HCT116 (cell line): ENCODE results near the gene LPAR3. TPM values are rescaled to one million over a fixed set of nuclear protein-coding genes. Genes with fewer than 3 reads are reported as not detected.

ENCODE experiments used
- ATAC-seq: fragments of 200-7000 bp; cut with Tn5 transposase; 2 replicates; pipeline ENCODE4 v1.9.1; 2020; ENCODE audit warnings: mild to moderate bottlenecking, moderate library complexity
- BruUV-seq: library from RNA; stranded (reverse); fragments of 400-500 nt; replicated peaks from 2 replicates; lab custom pipeline; 2021; lab: Mats Ljungman, UMichigan
- CTCF ChIA-PET: fragments of 300-600 bp; sonication (Branson Sonifier 250); formaldehyde crosslinking; loops from one replicate; lab custom pipeline; 2021; ENCODE audit warnings: antibody characterized with exemption; lab: Charles Lee
- POLR2A ChIA-PET: fragments of 300-600, 350-600 bp; sonication (Branson Sonifier 250); formaldehyde crosslinking; loops from one replicate; lab custom pipeline; 2021; ENCODE audit warnings: antibody characterized with exemption; lab: Charles Lee
- RAD21 ChIA-PET, 2 experiments: fragments of 300-600 bp; sonication (Branson Sonifier 250); formaldehyde crosslinking; loops; one replicate each; lab custom pipeline; 2023; ENCODE audit warnings: low total read pairs in 2 of 2; ENCODE audit not compliant: uncharacterized antibody in 2 of 2, unreplicated experiment in 2 of 2, low non-redundant PET in 1 of 2; lab: Charles Lee
- DNase-seq: peaks from one replicate; pipeline ENCODE4 v3.0.0-alpha.2; 2010; ENCODE audit warnings: low read depth, low spot score
- H2AFZ ChIP-seq: fragments of 200-600 bp; shearing (Covaris generic), sonication (generic); 2 replicates; pipeline ENCODE4 v1.6.1; 2017; ENCODE audit warnings: low read depth, mixed run types, mixed read lengths, antibody characterized with exemption, low read length; ENCODE audit not compliant: poor library complexity, severe bottlenecking
- H3K27ac ChIP-seq: 2 replicates; pipeline ENCODE4 v1.5.1; 2012; ENCODE audit warnings: low read depth, low read length
- H3K27me3 ChIP-seq: fragments of 200-600 bp; sonication (generic); 2 replicates; pipeline ENCODE4 v1.6.1; 2016; ENCODE audit warnings: mixed run types, low read length, mixed read lengths; ENCODE audit not compliant: insufficient read depth
- H3K36me3 ChIP-seq, 2 experiments: fragments of 200-500 bp in 1 of 2; fragments of 200-600 bp in 1 of 2; sonication (Bioruptor generic) in 1 of 2; sonication (generic) in 1 of 2; 2 replicates each; pipeline versions ENCODE4 v1.5.1 to v1.6.1; 2014 to 2016; ENCODE audit warnings: low read length in 2 of 2, inconsistent platforms in 1 of 2, mixed read lengths in 1 of 2, mixed run types in 1 of 2; ENCODE audit not compliant: insufficient read depth in 2 of 2, control insufficient read depth in 1 of 2
- H3K4me1 ChIP-seq, 2 experiments: fragments of 200-600 bp in 1 of 2; sonication (generic) in 1 of 2; 2 replicates each; pipeline versions ENCODE4 v1.5.1 to v1.6.1; 2012 to 2017; ENCODE audit warnings: low read length in 2 of 2, inconsistent platforms in 1 of 2, mild to moderate bottlenecking in 1 of 2, mixed read lengths in 1 of 2, mixed run types in 1 of 2, moderate library complexity in 1 of 2; ENCODE audit not compliant: insufficient read depth in 2 of 2, control insufficient read depth in 1 of 2
- H3K4me2 ChIP-seq: fragments of 200-600 bp; sonication (generic); 2 replicates; pipeline ENCODE4 v1.6.1; 2017; ENCODE audit warnings: mixed run types, low read length, mixed read lengths
- H3K4me3 ChIP-seq, 2 experiments: fragments of 200-600 bp in 1 of 2; sonication (generic) in 1 of 2; replicated peaks in 1 of 2; 2 replicates each; pipeline ENCODE4 v1.5.1; 2011 to 2016; ENCODE audit warnings: low read length in 2 of 2, control low read depth in 1 of 2, low read depth in 1 of 2, mild to moderate bottlenecking in 1 of 2, mixed read lengths in 1 of 2, mixed run types in 1 of 2
- H3K79me2 ChIP-seq: fragments of 200-600 bp; sonication (generic); 2 replicates; pipeline ENCODE4 v1.6.1; 2017; ENCODE audit warnings: mild to moderate bottlenecking, mixed run types, low read length, moderate library complexity, mixed read lengths; ENCODE audit not compliant: insufficient read depth
- H3K9ac ChIP-seq: fragments of 200-600 bp; sonication (generic); 2 replicates; pipeline ENCODE4 v1.6.1; 2016; ENCODE audit warnings: low read length, mixed read lengths
- H3K9me2 ChIP-seq: fragments of 200-600 bp; sonication (generic), shearing (Covaris generic); 2 replicates; pipeline ENCODE4 v1.6.1; 2017; ENCODE audit warnings: mixed run types, mild to moderate bottlenecking, moderate library complexity; ENCODE audit not compliant: insufficient read depth
- H3K9me3 ChIP-seq, 2 experiments: fragments of 200-500 bp in 1 of 2; fragments of 200-600 bp in 1 of 2; sonication (Bioruptor generic) in 1 of 2; sonication (generic) in 1 of 2; 2 replicates each; pipeline ENCODE4 v1.6.1; 2014 to 2017; ENCODE audit warnings: low read length in 2 of 2, mixed read lengths in 2 of 2, inconsistent platforms in 1 of 2, low read depth in 1 of 2, mild to moderate bottlenecking in 1 of 2, mixed run types in 1 of 2, moderate library complexity in 1 of 2; ENCODE audit not compliant: control insufficient read depth in 1 of 2, insufficient read depth in 1 of 2
- H4K20me1 ChIP-seq: fragments of 200-600 bp; sonication (generic), shearing (Covaris generic); 2 replicates; pipeline ENCODE4 v1.6.1; 2017; ENCODE audit warnings: mixed run types, mild to moderate bottlenecking, moderate library complexity; ENCODE audit not compliant: insufficient read depth
- FOSL1 ChIP-seq: IDR thresholded peaks from 2 replicates; pipeline ENCODE4 v1.6.1; 2012; ENCODE audit warnings: low read depth
- JUND ChIP-seq: IDR thresholded peaks from 2 replicates; pipeline ENCODE4 v1.6.1; 2012
- MAX ChIP-seq: IDR thresholded peaks from 2 replicates; pipeline ENCODE4 v1.6.1; 2012
- POLR2AphosphoS5 ChIP-seq: IDR thresholded peaks from 2 replicates; pipeline ENCODE4 v1.6.1; 2011; ENCODE audit warnings: mild to moderate bottlenecking, low read depth, low read length, moderate library complexity
- RAD21 ChIP-seq: IDR thresholded peaks from 2 replicates; pipeline ENCODE4 v1.6.1; 2012; ENCODE audit warnings: low read depth, mild to moderate bottlenecking
- SIN3A ChIP-seq: IDR thresholded peaks from 2 replicates; pipeline ENCODE4 v1.6.1; 2012; ENCODE audit warnings: low read depth
- SP1 ChIP-seq: IDR thresholded peaks from 2 replicates; pipeline ENCODE4 v1.6.1; 2012; ENCODE audit warnings: low read depth
- YY1 ChIP-seq: IDR thresholded peaks from 2 replicates; pipeline ENCODE4 v1.6.1; 2011; ENCODE audit warnings: low read length, low read depth, moderate library complexity, mild to moderate bottlenecking; ENCODE audit not compliant: insufficient replicate concordance; ENCODE audit errors: extremely low read depth
- ZFX ChIP-seq: fragments of 450-650 bp; IDR thresholded peaks from 2 replicates; pipeline ENCODE4 v1.6.1; 2017
- ZNF274 ChIP-seq: fragments of 200-500 bp; sonication (Bioruptor generic); IDR thresholded peaks from 2 replicates; pipeline ENCODE4 v1.6.1; 2014; ENCODE audit warnings: mild to moderate bottlenecking, low read depth, low read length, inconsistent platforms
- intact Hi-C: fragments of 100-400 bp; cut with micrococcal nuclease; formaldehyde crosslinking; loops from 2 replicates; pipeline ENCODE4 v1.10.0; 2022
- total RNA-seq: library from RNA; stranded (reverse); gene quantifications from one replicate; pipeline ENCODE4 v1.2.1, GENCODE V29; 2021; ENCODE audit not compliant: unreplicated experiment

LPAR3 gene
- total RNA-seq, 1 experiment from 2014 or later: 27.2 TPM

- H3K4me1 ChIP-seq: peaks cover 13 to 33% of the 10 kb centered on the region in 2 experiments; a peak in 3 of 4 replicates
- peaks cover 13% of the 10 kb centered on the region; the same call in 1 of the 2 replicates for H3K79me2 ChIP-seq
- intact Hi-C loops: no loop called here
- H3K9me2 ChIP-seq: no peaks in the 10 kb centered on the region
- no peak for ATAC-seq
- H3K27ac ChIP-seq: no peak overlapping the region
- H2AFZ ChIP-seq: no peak overlapping the region
- RAD21 ChIA-PET: no interaction called here
- no peaks in the 10 kb centered on the region for H3K27me3 ChIP-seq
- no peaks in the 10 kb centered on the region for H3K9me3 ChIP-seq
- H3K9ac ChIP-seq: no peak overlapping the region
- TF ChIP-seq JUND (peak; percentile 21; the same call in 1 of the 2 replicates), YY1 (no peak), POLR2AphosphoS5 (no peak), SP1 (peak; percentile 6; the same call in 1 of the 2 replicates), FOSL1 (peak; percentile 25; the same call in 1 of the 2 replicates)
- TF ChIP-seq, all 23 proteins: peak for 3
- POLR2A ChIA-PET: no interaction called here
- H3K4me2 ChIP-seq: peak overlapping the region; percentile 6; the same call in 1 of the 2 replicates
- DNase-seq: no peak
- H3K36me3 ChIP-seq: no peaks in the 10 kb centered on the region
- no TSS peak for BruUV-seq
- CTCF ChIA-PET: no interaction called here
- no peak overlapping the region for H3K4me3 ChIP-seq
- H4K20me1 ChIP-seq: no peaks in the 10 kb centered on the region
Measured at GRCh38 chr1:84834419-84835064, 58.5 kb downstream of the LPAR3 start.

- no peak overlapping the region for H3K9ac ChIP-seq
- no peak for TF ChIP-seq FOSL1
- no peak for TF ChIP-seq ZFX
- TF ChIP-seq JUND: no peak
- TF ChIP-seq ZNF274: no peak
- no peak for TF ChIP-seq RAD21
- TF ChIP-seq YY1: no peak
- no peak for TF ChIP-seq MAX
- TF ChIP-seq SP1: no peak
- TF ChIP-seq SIN3A: no peak
- TF ChIP-seq, all 23 proteins: peak for 0
- H3K79me2 ChIP-seq: peaks cover 11% of the 10 kb centered on the region; the same call in 1 of the 2 replicates
- DNase-seq (no peak), ATAC-seq (no peak)
- H2AFZ ChIP-seq: no peak overlapping the region
- ChIA-PET POLR2A (interaction anchor here (0.7 kb wide), 1 partner anchor 70 kb away, joined by 3 read pairs; no protein-coding TSS in a partner anchor), CTCF (no interaction called here), RAD21 (no interaction called here)
- intact Hi-C loops: no loop called here
- H3K36me3 ChIP-seq: no peaks in the 10 kb centered on the region
- no peak overlapping the region for H3K4me3 ChIP-seq
- no peak overlapping the region for H3K27ac ChIP-seq
- no peaks in the 10 kb centered on the region for H3K9me2 ChIP-seq
- H3K4me1 ChIP-seq: peaks cover 13 to 33% of the 10 kb centered on the region in 2 experiments; a peak in 3 of 4 replicates
- H3K4me2 ChIP-seq: no peak overlapping the region
- no peaks in the 10 kb centered on the region for H3K9me3 ChIP-seq
- no peaks in the 10 kb centered on the region; the same call in 1 of the 2 replicates for H4K20me1 ChIP-seq
- no TSS peak for BruUV-seq
- H3K27me3 ChIP-seq: no peaks in the 10 kb centered on the region
Measured at GRCh38 chr1:84833194-84833593, 59.8 kb downstream of the LPAR3 start.
